ENCODE data around the gene SPRR4.

SPRR4 gene

GRCh38 chr1:152940614-152941013 is 29.8 kb upstream of the SPRR4 start:
- no peak for DNase-seq (ENCODE audit: low read depth)
- TF ChIP-seq CTCF (IDR thresholded peaks at IDR 0.05; ENCODE audit: low read depth, low read length) (no peak), POLR2A (IDR thresholded peaks at IDR 0.05; ENCODE audit: extremely low read depth, insufficient read length) (no peak), MYC (IDR thresholded peaks at IDR 0.05; ENCODE audit: low read depth, low read length) (no peak), MAX (IDR thresholded peaks at IDR 0.05; ENCODE audit: low read depth, low read length) (no peak)
- H3K4me3 ChIP-seq (ENCODE audit: low read depth, low read length) = no peak overlapping the region

GRCh38 chr1:152941037-152941711 is 29.3 kb upstream of the SPRR4 start:
- no peak for DNase-seq (ENCODE audit: low read depth)
- H3K4me3 ChIP-seq (ENCODE audit: low read depth, low read length) = no peak overlapping the region
- TF ChIP-seq MAX (IDR thresholded peaks at IDR 0.05; ENCODE audit: low read depth, low read length) (no peak), POLR2A (IDR thresholded peaks at IDR 0.05; ENCODE audit: extremely low read depth, insufficient read length) (no peak), MYC (IDR thresholded peaks at IDR 0.05; ENCODE audit: low read depth, low read length) (no peak), CTCF (IDR thresholded peaks at IDR 0.05; ENCODE audit: low read depth, low read length) (no peak)

GRCh38 chr1:152942161-152942560 is 28.3 kb upstream of the SPRR4 start:
- no peak overlapping the region for H3K4me3 ChIP-seq (ENCODE audit: low read depth, low read length)
- TF ChIP-seq POLR2A (IDR thresholded peaks at IDR 0.05; ENCODE audit: extremely low read depth, insufficient read length) (no peak), MYC (IDR thresholded peaks at IDR 0.05; ENCODE audit: low read depth, low read length) (no peak), CTCF (IDR thresholded peaks at IDR 0.05; ENCODE audit: low read depth, low read length) (no peak), MAX (IDR thresholded peaks at IDR 0.05; ENCODE audit: low read depth, low read length) (no peak)
- DNase-seq (ENCODE audit: low read depth) = no peak

- no peak for DNase-seq (ENCODE audit: low read depth)
- TF ChIP-seq MAX (IDR thresholded peaks at IDR 0.05; ENCODE audit: low read depth, low read length) = no peak
- TF ChIP-seq POLR2A (IDR thresholded peaks at IDR 0.05; ENCODE audit: extremely low read depth, insufficient read length) = no peak
- TF ChIP-seq CTCF (IDR thresholded peaks at IDR 0.05; ENCODE audit: low read depth, low read length) = no peak
- no peak for TF ChIP-seq MYC (IDR thresholded peaks at IDR 0.05; ENCODE audit: low read depth, low read length)
- no peak overlapping the region for H3K4me3 ChIP-seq (ENCODE audit: low read depth, low read length)
These were observed 24.2 kb upstream of the SPRR4 start for GRCh38 chr1:152946248-152946647.

- no peak for TF ChIP-seq POLR2A (IDR thresholded peaks at IDR 0.05; ENCODE audit: extremely low read depth, insufficient read length)
- TF ChIP-seq MAX (IDR thresholded peaks at IDR 0.05; ENCODE audit: low read depth, low read length) = no peak
- TF ChIP-seq CTCF (IDR thresholded peaks at IDR 0.05; ENCODE audit: low read depth, low read length) = no peak
- no peak for TF ChIP-seq MYC (IDR thresholded peaks at IDR 0.05; ENCODE audit: low read depth, low read length)
- no peak within 1 kb of the TSS for H3K4me3 ChIP-seq (ENCODE audit: low read depth, low read length)
- no peak for DNase-seq (ENCODE audit: low read depth)
These were observed 23.7 kb upstream of the SPRR4 start, which contains the start of gene SPRR5 for GRCh38 chr1:152946651-152947256. TSS of gene SPRR5 (plus strand) at chr1:152947206. CDS start at chr1:152948555, 1,349 bp downstream.

Data from NB4 (cell line).